ENCODE data around the gene RHBG. TPM values are rescaled to one million over a fixed set of nuclear protein-coding genes. Genes with fewer than 3 reads are reported as not detected.
"Not testable (repeated sequence)": the region's sequence is repeated elsewhere in the genome, so short reads cannot be mapped to it uniquely, and the experiment has no call there.

Gene RHBG
- total and polyA plus RNA-seq, 4 donors, result 0.25 to 6.4 (median 2.3) TPM

DNA sequence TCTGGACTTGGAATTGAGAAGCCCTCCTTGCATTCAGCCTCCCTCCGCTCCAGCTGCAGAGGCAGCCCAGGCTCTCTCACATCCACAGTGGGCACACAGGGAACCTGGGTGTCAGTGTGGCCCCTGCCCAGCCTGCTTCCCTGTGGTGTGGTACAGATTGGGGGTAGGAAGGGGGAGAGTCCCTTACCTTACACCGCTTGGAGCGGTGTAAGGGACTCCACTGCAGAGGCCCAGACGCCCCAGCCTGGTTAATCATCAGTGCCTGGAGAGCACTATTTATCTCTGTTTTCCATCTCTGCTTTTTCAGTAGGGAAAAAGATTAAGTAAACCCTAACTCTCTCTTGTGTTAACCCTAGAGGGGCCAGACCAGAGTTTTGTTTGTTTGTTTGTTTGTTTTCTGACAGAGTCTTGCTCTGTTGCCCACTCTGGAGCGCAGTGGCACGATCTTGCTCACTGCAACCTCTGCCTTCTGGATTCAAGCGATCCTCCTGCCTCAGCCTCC is 803 bp upstream of the RHBG start:
- Histone ChIP-seq H3K27ac (ENCODE audit: low read depth in 1 of 2, low read length in 2 of 2) (no peak overlapping the region), H3K9ac (ENCODE audit: low read depth in 1 of 2, low read length in 2 of 2) (no peak overlapping the region), H3K27me3 (ENCODE audit: control insufficient read depth in 4 of 4, insufficient read depth in 4 of 4, low read length in 3 of 4) (no peaks in the 10 kb centered on the region), H3K9me3 (ENCODE audit: control insufficient read depth in 4 of 4, low read length in 3 of 4) (no peaks in the 10 kb centered on the region), H3K36me3 (ENCODE audit: control insufficient read depth in 4 of 4, insufficient read depth in 3 of 4, low read depth in 1 of 4, low read length in 3 of 4) (no peaks in the 10 kb centered on the region), H3K4me1 (ENCODE audit: control insufficient read depth in 4 of 4, insufficient read depth in 4 of 4, low read length in 3 of 4) (peaks cover 0 to 8% (median 4%) of the 10 kb centered on the region in 4 donors), H3K4me3 (ENCODE audit: low read depth in 1 of 3, low read length in 3 of 3) (no peak overlapping the region)
- TF ChIP-seq HNF4G (IDR thresholded peaks at IDR 0.05) (no peak), HNF4A (conservative IDR thresholded peaks at IDR 0.05) (no peak), RXRA (IDR thresholded peaks at IDR 0.05) (no peak), CTCF (IDR thresholded peaks at IDR 0.05; ENCODE audit: low read depth, low read length, missing input control) (no peak), EGR1 (IDR thresholded peaks at IDR 0.05; ENCODE audit: low read depth in 2 of 2) (no peak), RAD21 (IDR thresholded peaks at IDR 0.05) (no peak), ATF3 (IDR thresholded peaks at IDR 0.05) (no peak), GABPA (IDR thresholded peaks at IDR 0.05 in 1 of 2, conservative IDR thresholded peaks at IDR 0.05 in 1 of 2) (no peak), YY1 (IDR thresholded peaks at IDR 0.05) (no peak), FOXA1 (IDR thresholded peaks at IDR 0.05) (no peak), NR2F2 (IDR thresholded peaks at IDR 0.05) (no peak), JUND (IDR thresholded peaks at IDR 0.05) (no peak), FOXA2 (IDR thresholded peaks at IDR 0.05) (no peak), TAF1 (conservative IDR thresholded peaks at IDR 0.05) (no peak)
- TF ChIP-seq, protein P1, sequence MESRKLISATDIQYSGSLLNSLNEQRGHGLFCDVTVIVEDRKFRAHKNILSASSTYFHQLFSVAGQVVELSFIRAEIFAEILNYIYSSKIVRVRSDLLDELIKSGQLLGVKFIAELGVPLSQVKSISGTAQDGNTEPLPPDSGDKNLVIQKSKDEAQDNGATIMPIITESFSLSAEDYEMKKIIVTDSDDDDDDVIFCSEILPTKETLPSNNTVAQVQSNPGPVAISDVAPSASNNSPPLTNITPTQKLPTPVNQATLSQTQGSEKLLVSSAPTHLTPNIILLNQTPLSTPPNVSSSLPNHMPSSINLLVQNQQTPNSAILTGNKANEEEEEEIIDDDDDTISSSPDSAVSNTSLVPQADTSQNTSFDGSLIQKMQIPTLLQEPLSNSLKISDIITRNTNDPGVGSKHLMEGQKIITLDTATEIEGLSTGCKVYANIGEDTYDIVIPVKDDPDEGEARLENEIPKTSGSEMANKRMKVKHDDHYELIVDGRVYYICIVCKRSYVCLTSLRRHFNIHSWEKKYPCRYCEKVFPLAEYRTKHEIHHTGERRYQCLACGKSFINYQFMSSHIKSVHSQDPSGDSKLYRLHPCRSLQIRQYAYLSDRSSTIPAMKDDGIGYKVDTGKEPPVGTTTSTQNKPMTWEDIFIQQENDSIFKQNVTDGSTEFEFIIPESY (IDR thresholded peaks at IDR 0.05), result no peak
- TF ChIP-seq, protein P2, sequence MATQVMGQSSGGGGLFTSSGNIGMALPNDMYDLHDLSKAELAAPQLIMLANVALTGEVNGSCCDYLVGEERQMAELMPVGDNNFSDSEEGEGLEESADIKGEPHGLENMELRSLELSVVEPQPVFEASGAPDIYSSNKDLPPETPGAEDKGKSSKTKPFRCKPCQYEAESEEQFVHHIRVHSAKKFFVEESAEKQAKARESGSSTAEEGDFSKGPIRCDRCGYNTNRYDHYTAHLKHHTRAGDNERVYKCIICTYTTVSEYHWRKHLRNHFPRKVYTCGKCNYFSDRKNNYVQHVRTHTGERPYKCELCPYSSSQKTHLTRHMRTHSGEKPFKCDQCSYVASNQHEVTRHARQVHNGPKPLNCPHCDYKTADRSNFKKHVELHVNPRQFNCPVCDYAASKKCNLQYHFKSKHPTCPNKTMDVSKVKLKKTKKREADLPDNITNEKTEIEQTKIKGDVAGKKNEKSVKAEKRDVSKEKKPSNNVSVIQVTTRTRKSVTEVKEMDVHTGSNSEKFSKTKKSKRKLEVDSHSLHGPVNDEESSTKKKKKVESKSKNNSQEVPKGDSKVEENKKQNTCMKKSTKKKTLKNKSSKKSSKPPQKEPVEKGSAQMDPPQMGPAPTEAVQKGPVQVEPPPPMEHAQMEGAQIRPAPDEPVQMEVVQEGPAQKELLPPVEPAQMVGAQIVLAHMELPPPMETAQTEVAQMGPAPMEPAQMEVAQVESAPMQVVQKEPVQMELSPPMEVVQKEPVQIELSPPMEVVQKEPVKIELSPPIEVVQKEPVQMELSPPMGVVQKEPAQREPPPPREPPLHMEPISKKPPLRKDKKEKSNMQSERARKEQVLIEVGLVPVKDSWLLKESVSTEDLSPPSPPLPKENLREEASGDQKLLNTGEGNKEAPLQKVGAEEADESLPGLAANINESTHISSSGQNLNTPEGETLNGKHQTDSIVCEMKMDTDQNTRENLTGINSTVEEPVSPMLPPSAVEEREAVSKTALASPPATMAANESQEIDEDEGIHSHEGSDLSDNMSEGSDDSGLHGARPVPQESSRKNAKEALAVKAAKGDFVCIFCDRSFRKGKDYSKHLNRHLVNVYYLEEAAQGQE (IDR thresholded peaks at IDR 0.05), result no peak
- 83% methylated on average over 7 of the region's 7 CpGs for WGBS
- DNase-seq (ENCODE audit: low spot score), result no peak

DNA sequence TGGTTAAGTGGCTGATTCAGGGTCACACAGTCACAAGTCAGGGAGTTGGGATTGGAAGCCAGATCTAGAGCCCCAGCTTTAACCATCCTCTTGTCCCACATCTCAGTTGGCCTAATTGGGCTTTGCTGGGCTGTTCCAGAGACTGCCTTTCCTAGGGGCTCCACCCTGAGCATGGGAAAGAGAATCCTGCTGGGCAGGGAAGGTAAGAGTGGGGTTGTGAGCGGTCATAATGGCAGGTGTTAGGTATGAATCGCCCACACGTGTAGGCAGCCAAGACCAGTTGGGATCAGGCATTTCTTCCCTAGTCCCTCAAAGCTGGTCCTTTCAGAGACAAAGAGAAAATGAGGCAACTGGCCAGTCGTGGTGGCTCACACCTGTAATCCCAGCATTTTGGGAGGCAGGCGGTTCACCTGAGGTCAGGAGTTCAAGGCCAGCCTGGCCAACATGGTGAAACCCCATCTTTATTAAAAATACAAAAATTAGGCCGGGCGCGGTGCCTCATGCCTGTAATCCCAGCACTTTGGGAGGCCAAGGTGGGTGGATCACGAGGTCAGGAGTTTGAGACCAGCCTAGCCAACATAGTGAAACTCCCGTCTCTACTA is 775 bp downstream of the RHBG start:
- not testable (repeated sequence) for H3K4me1 ChIP-seq (ENCODE audit: control insufficient read depth in 4 of 4, insufficient read depth in 4 of 4, low read length in 3 of 4); H3K27me3 ChIP-seq (ENCODE audit: control insufficient read depth in 4 of 4, insufficient read depth in 4 of 4, low read length in 3 of 4); H3K9me3 ChIP-seq (ENCODE audit: control insufficient read depth in 4 of 4, low read length in 3 of 4); H3K27ac ChIP-seq (ENCODE audit: low read depth in 1 of 2, low read length in 2 of 2); DNase-seq (ENCODE audit: low spot score); H3K36me3 ChIP-seq (ENCODE audit: control insufficient read depth in 4 of 4, insufficient read depth in 3 of 4, low read depth in 1 of 4, low read length in 3 of 4)
- Histone ChIP-seq H3K4me3 (ENCODE audit: low read depth in 1 of 3, low read length in 3 of 3) (peak overlapping the region in 2 of 3 donors; percentile 63 to 67), H3K9ac (ENCODE audit: low read depth in 1 of 2, low read length in 2 of 2) (peak overlapping the region in 1 of 2 donors; percentile 11)
- 87% methylated on average over 10 of the region's 10 CpGs for WGBS
